Rectal smooth muscle tissue (tissue), 1 donor: ENCODE data around the gene SMC1A.
"Not testable (repeated sequence)": the region's sequence is repeated elsewhere in the genome, so short reads cannot be mapped to it uniquely, and the experiment has no call there.

Source experiments
- H3K27ac ChIP-seq: one replicate; pipeline ENCODE4 v1.7.0; 2013; ENCODE audit warnings: low read depth, low read length, inconsistent platforms
- H3K27me3 ChIP-seq: one replicate; pipeline ENCODE4 v1.7.0; 2013; ENCODE audit warnings: low read length; ENCODE audit not compliant: control insufficient read depth, insufficient read depth
- H3K36me3 ChIP-seq: one replicate; pipeline ENCODE4 v1.7.0; 2013; ENCODE audit warnings: low read length; ENCODE audit not compliant: control insufficient read depth, insufficient read depth
- H3K4me1 ChIP-seq: one replicate; pipeline ENCODE4 v1.7.0; 2013; ENCODE audit warnings: low read length; ENCODE audit not compliant: control insufficient read depth, insufficient read depth
- H3K4me3 ChIP-seq: one replicate; pipeline ENCODE4 v1.7.0; 2013; ENCODE audit warnings: low read length
- H3K9ac ChIP-seq: one replicate; pipeline ENCODE4 v1.7.0; 2013; ENCODE audit warnings: low read length

Gene SMC1A

DNA sequence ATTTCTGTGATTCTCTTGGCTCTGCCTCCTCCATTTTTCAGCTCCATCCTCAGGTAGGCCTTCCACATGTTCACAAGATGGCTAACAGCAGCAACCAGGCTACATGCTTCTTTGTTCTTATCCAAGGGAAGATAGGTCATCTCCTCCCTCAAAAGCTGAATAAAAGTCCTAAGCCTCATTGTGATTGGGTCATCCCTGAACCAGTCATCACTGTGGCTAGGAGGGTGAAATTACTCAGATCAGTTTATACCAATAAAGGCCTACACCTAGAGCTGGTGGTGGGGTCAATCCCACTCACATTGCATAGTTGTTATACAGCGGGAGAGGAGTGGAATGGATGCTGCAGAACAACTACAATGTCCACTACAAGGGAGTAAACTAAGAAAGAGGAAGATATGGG, 56.0 kb downstream of the SMC1A start:
- H3K4me1 ChIP-seq, H3K27ac ChIP-seq, H3K4me3 ChIP-seq, H3K9ac ChIP-seq, H3K27me3 ChIP-seq, H3K36me3 ChIP-seq: not testable (repeated sequence)

DNA sequence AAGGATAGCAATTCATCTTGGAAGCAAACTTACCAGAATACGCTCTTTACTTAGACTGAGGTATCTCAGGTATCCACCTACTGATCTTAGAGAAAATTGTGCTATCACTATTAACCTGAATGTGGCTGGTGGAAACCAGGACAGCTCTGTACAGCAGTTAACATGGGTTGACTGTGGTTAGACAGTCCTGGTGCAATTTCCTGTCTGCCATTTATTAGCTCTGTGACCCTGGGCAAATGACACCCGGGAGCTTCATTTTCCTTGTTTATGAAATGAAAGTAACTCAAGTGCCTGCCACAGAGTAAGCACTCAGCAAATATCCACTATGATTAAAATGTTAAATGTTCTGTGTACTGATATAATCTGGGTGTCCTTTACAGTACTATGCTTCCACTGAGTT, 60.0 kb downstream of the SMC1A start:
- no peak overlapping the region for H3K9ac ChIP-seq
- no peaks in the 10 kb centered on the region for H3K4me1 ChIP-seq
- H3K36me3 ChIP-seq, result no peaks in the 10 kb centered on the region
- no peak overlapping the region for H3K27ac ChIP-seq
- H3K4me3 ChIP-seq, result no peak overlapping the region
- H3K27me3 ChIP-seq, result no peaks in the 10 kb centered on the region

DNA sequence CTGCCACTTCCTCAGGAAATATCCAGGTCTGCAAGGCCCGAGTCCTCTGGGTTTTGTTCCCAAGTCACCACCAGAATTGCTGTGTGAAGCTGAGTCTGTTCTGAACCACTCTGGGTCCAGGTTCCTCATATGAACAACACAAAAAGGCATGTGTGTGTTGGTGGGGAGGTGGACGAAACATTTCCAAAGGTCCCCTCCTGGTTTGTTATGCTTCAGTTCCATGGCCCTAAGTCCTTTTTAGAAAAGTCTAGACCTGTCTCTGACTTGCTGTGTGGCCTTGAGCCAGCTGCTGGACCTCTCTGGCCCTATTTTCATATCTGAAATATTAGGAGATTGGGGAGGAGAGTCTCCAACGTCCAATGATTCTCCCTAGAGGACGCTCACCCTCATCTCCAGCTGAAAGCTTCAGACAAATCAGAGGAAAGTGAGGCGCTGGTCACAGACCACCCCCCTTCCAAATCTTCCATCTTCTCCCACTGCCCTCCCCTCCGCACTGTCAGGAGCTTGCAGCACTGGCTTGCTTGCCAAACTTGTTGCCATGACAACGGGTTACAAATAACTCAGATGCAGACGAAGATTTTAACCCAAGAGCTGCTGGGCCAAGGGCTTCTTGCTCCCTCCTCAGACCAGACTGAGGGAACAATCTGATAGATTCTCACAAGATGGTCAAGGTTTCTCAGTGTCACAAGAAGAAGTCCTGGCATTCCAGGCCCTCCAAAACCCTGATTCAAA, 64.5 kb downstream of the SMC1A start:
- Histone ChIP-seq H3K36me3 (no peaks in the 10 kb centered on the region), H3K27me3 (no peaks in the 10 kb centered on the region), H3K27ac (no peak overlapping the region), H3K9ac (no peak overlapping the region), H3K4me3 (no peak overlapping the region), H3K4me1 (no peaks in the 10 kb centered on the region)

DNA sequence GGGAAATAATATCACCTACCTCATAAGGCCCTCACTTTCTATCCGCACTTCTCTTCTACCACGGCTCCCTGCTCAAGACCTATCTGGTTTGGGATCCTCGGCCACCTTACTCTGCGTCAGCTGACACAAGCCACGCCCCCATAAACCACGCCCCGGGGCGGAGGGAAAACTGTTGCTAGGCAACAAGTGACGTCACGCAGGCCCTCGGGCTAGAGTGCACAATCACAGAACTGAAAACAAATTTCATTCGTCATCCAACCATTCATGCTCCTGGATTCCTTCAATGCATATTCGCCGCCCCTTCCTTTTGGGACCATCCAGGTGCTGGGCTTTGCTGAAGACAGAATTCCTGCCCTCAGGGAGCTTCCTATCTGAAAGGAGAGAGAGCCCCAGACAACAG, 66.3 kb downstream of the SMC1A start:
- no peaks in the 10 kb centered on the region for H3K27me3 ChIP-seq
- no peak overlapping the region for H3K4me3 ChIP-seq
- H3K9ac ChIP-seq, result no peak overlapping the region
- no peaks in the 10 kb centered on the region for H3K36me3 ChIP-seq
- no peak overlapping the region for H3K27ac ChIP-seq
- no peaks in the 10 kb centered on the region for H3K4me1 ChIP-seq

DNA sequence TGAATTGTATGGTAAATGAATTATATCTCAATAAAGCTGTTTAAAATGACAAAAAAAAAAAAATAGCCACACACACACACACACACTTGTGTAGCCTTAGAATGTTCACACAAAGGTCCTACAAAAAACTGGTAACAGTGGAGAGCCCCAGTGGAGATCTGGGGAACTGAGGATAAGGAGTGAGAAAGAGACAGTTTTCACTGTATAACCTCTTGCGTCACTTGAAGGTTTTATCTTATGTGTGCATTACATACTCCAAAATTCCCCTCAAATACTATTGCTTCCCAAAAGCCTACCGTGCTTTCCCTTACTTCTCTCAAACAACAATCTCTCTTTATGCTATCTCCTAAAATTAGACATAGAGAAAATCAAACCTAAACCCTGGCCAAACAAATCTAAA, 67.8 kb downstream of the SMC1A start:
- no peaks in the 10 kb centered on the region for H3K36me3 ChIP-seq
- no peak overlapping the region for H3K27ac ChIP-seq
- no peak overlapping the region for H3K4me3 ChIP-seq
- no peak overlapping the region for H3K9ac ChIP-seq
- H3K27me3 ChIP-seq, result no peaks in the 10 kb centered on the region
- H3K4me1 ChIP-seq, result no peaks in the 10 kb centered on the region

DNA sequence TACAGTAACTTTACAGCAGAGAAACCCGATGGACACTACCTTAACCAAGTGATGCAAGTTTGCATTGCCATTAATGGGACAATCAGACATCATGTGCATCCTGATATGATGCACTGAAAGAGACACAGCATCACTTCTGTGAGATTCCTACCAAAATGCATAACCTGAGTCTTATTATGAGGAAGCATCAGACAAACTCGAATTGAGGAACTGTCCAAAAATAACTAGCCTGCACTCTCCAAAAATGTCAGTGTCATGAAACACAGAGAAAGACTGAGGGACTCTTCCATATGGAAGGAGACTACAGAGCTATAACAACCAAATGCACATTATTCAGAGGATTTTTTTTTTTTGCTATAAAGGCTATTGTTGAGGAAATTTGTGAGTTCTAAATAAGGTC, 74.5 kb downstream of the SMC1A start:
- Histone ChIP-seq H3K27ac (no peak overlapping the region), H3K36me3 (no peaks in the 10 kb centered on the region), H3K4me3 (no peak overlapping the region), H3K27me3 (no peaks in the 10 kb centered on the region), H3K9ac (no peak overlapping the region), H3K4me1 (no peaks in the 10 kb centered on the region)

DNA sequence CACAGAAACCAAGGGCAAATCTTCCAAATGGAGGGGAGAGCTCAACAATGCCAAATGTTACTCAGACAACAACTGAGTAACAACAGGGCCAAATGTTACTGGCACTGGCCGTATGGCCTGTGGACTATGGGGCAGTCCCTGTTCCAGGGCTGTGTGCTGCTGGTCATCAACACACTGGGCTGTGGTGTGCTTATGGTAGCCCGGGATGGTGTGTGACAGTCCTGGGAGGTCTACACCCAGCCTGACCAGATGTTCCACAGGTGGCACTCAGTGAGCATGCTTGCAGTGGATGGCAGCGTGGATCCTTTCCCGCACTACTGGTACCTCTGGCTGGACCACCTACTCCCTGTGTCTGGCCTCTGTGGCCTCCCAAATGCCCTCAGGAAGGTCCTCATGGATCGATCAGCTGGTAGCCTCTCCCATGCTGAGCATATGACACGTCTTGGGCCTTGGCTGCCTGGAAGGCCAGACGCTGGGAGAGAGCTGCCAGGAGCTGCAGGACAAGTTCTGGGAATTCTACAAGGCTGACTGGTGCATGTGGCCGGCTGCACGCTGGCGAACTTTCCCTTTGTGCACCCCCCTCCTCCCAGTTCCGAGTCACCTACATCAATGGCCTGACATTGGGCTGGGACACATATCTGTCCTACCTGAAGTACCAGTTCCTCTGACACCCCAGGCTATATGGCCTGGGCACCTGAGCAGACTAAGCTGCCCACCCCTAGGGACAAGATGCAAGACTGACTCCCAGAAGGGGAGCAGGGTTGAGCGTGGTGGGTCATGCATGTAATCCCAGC, 81.4 kb downstream of the SMC1A start:
- no peaks in the 10 kb centered on the region for H3K36me3 ChIP-seq
- no peak overlapping the region for H3K9ac ChIP-seq
- no peak overlapping the region for H3K27ac ChIP-seq
- H3K27me3 ChIP-seq, result no peaks in the 10 kb centered on the region
- no peaks in the 10 kb centered on the region for H3K4me1 ChIP-seq
- no peak overlapping the region for H3K4me3 ChIP-seq

DNA sequence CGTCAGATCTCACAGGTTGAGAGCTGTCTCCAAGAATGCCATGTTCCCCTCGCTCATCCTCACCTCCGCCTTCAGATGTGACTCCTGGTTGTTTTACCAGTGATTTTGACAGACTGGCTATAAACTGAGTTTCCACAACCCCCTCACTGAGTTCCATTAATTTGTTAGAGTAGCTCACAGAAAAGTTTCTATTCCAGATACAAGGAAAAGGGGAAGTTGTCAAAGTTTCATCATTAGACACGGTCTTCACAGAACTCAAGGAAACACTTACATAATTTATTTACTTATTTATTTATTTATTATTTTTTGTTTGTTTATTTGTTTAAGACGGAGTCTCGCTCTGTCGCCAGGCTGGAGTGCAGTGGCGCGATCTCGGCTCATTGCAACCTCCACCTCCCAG, 85.4 kb downstream of the SMC1A start:
- H3K4me1 ChIP-seq, result no peaks in the 10 kb centered on the region
- H3K4me3 ChIP-seq, result no peak overlapping the region
- no peak overlapping the region for H3K9ac ChIP-seq
- no peaks in the 10 kb centered on the region for H3K36me3 ChIP-seq
- peaks cover 3% of the 10 kb centered on the region for H3K27me3 ChIP-seq
- H3K27ac ChIP-seq, result no peak overlapping the region

DNA sequence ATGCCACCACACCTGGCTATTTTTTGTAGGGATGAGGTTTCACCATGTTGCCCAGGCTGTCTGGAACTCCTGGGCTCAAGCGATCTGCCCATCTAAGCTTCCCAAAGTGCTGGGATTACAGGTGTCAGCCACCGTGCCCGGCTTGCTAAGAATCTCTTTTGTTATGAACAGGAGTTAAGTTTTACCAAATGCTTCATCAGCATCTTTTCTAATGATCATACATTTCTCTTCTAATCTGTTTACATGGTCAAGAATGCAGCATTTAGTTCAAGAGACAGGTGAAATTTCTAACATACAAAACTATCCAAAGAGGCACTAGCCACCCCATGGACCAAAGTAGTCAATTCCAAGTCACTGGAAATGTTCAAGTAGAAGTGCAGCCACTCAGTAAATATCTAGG, 88.6 kb downstream of the SMC1A start:
- Histone ChIP-seq H3K27me3 (peaks cover 6% of the 10 kb centered on the region), H3K4me1 (no peaks in the 10 kb centered on the region), H3K4me3 (no peak overlapping the region), H3K9ac (no peak overlapping the region), H3K27ac (no peak overlapping the region), H3K36me3 (no peaks in the 10 kb centered on the region)

DNA sequence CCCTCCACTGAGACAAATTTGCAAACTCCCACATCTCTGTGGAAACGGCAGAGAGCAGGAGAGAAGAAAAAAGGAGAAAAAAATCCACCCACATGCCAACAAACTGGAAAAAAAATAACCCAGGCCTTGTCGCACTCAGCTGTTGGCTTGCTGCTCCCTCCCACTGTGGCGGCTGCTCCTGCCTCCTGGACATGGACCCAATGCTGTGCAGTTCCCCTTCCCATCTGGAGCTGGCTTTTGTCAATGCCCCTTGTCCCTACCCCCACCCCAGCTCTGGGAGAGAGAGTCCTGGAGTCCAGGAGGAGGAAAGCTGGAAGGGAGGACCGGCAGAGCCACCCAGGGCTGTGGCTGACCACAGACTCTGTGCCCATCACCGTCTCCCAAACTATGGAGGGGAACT, 90.2 kb downstream of the SMC1A start:
- H3K27ac ChIP-seq, result no peak overlapping the region
- H3K27me3 ChIP-seq, result peaks cover 9% of the 10 kb centered on the region
- no peak overlapping the region for H3K9ac ChIP-seq
- no peak overlapping the region for H3K4me3 ChIP-seq
- H3K36me3 ChIP-seq, result no peaks in the 10 kb centered on the region
- H3K4me1 ChIP-seq, result no peaks in the 10 kb centered on the region

DNA sequence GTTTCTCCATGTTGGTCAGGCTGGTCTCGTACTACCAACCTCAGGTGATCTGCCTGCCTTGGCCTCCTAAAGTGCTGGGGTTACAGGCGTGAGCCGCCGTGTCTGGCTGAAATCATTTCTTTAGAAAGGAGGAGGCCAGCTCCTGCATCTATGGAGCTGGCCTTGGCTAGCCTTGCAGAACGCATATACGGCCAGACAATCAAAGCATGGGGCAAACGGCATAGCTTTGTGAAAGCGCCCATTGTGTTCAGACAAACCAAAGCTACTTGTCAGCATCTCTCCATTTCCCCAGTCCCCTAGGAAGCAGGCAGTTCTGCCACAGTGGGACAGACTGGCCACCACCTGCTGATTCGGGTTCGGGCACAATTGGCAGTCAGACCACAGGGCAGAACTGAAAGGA, 92.1 kb downstream of the SMC1A start:
- Histone ChIP-seq H3K9ac (no peak overlapping the region), H3K4me3 (no peak overlapping the region), H3K36me3 (no peaks in the 10 kb centered on the region), H3K27ac (no peak overlapping the region), H3K27me3 (peaks cover 9% of the 10 kb centered on the region), H3K4me1 (no peaks in the 10 kb centered on the region)

DNA sequence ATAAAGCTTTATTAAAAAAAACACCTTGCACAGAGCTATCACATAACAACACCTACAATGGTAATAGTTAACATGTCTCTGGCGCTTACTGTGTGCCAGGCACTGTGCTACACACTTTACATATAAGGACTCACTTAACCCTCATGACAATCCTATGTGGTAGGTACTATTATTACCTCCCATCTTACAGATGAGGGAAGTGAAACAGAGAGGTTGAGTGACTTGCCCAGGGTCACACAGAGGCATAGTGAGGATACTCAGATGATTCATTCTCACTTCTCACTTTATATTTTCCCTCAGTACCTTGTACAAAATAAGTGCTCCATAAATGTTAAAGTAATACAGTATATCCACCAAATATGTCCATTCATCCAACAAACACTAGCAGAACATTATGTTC, 97.7 kb downstream of the SMC1A start:
- no peaks in the 10 kb centered on the region for H3K36me3 ChIP-seq
- H3K9ac ChIP-seq, result no peak overlapping the region
- no peaks in the 10 kb centered on the region for H3K4me1 ChIP-seq
- H3K27ac ChIP-seq, result no peak overlapping the region
- H3K27me3 ChIP-seq, result peaks cover 23% of the 10 kb centered on the region
- no peak overlapping the region for H3K4me3 ChIP-seq
